Gastrocnemius medialis (tissue), 4 donors: Measurements from ENCODE around the gene NCAN.

Experiments
- POLR2A ChIP-seq, 2 donors: fragments of 450-650 bp; IDR thresholded peaks; one replicate each; pipeline ENCODE4 v1.6.1; 2017; ENCODE audit warnings: antibody characterized with exemption in 2 of 2, mild to moderate bottlenecking in 2 of 2, moderate library complexity in 2 of 2
- TF ChIP-seq, protein P1 (sequence below), 5 experiments: fragments of 450-650 bp in 3 of 5; fragments of 200-600 bp in 2 of 5; sonication (generic) in 2 of 5; IDR thresholded peaks in 4 of 5; conservative IDR thresholded peaks in 1 of 5; 1 replicate in 4 of 5; 2 replicates in 1 of 5; pipeline ENCODE4 v1.5.1; 2016 to 2019; ENCODE audit warnings: antibody characterized with exemption in 5 of 5, mild to moderate bottlenecking in 3 of 5, moderate library complexity in 3 of 5

DNA sequence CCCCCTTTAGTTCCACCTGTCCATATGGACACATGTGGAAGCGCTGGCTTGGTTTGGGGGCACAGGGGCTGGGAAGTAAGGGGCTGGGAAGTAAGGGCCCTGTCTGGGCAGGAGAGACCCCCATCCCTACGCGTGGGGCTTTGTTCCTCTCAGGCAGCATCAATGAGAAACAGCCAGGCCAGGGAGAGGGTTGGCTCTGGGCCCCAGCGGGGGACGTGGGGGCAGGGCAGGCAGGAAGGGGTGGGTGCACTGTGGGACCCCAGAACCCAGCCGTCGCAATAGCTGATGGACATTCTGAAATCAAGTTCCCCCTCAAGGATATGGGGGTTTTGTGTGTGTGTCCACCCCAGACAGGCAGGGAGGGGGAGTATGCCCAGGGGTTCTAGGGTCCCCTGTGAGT is 1.2 kb downstream of the NCAN start:
- TF ChIP-seq, protein P1, sequence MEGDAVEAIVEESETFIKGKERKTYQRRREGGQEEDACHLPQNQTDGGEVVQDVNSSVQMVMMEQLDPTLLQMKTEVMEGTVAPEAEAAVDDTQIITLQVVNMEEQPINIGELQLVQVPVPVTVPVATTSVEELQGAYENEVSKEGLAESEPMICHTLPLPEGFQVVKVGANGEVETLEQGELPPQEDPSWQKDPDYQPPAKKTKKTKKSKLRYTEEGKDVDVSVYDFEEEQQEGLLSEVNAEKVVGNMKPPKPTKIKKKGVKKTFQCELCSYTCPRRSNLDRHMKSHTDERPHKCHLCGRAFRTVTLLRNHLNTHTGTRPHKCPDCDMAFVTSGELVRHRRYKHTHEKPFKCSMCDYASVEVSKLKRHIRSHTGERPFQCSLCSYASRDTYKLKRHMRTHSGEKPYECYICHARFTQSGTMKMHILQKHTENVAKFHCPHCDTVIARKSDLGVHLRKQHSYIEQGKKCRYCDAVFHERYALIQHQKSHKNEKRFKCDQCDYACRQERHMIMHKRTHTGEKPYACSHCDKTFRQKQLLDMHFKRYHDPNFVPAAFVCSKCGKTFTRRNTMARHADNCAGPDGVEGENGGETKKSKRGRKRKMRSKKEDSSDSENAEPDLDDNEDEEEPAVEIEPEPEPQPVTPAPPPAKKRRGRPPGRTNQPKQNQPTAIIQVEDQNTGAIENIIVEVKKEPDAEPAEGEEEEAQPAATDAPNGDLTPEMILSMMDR (IDR thresholded peaks at IDR 0.05 in 4 of 5, conservative IDR thresholded peaks at IDR 0.05 in 1 of 5): no peak
- TF ChIP-seq POLR2A (IDR thresholded peaks at IDR 0.05): no peak
